ENCODE data around the gene ASCC2. TPM values are rescaled to one million over a fixed set of nuclear protein-coding genes. Genes with fewer than 3 reads are reported as not detected.

ASCC2 gene
- total and polyA plus RNA-seq, 4 donors, result 34.6 to 43.7 (median 38.7) TPM

GRCh38 chr22:29815580-29815979, 22.5 kb downstream of the ASCC2 start:
- TF ChIP-seq MAX (IDR thresholded peaks at IDR 0.05), result no peak
- no peak for TF ChIP-seq JUND (IDR thresholded peaks at IDR 0.05)
- Histone ChIP-seq H3K9me3 (ENCODE audit: control insufficient read depth in 4 of 4, low read length in 3 of 4) (no peaks in the 10 kb centered on the region), H3K27ac (ENCODE audit: low read depth in 1 of 2, low read length in 2 of 2) (peak overlapping the region; percentile 58 to 75), H3K4me3 (ENCODE audit: low read depth in 1 of 3, low read length in 3 of 3) (no peak overlapping the region), H3K27me3 (ENCODE audit: control insufficient read depth in 4 of 4, insufficient read depth in 4 of 4, low read length in 3 of 4) (no peaks in the 10 kb centered on the region), H3K9ac (ENCODE audit: low read depth in 1 of 2, low read length in 2 of 2) (no peak overlapping the region), H3K4me1 (ENCODE audit: control insufficient read depth in 4 of 4, insufficient read depth in 4 of 4, low read length in 3 of 4) (peaks cover 20 to 82% (median 80%) of the 10 kb centered on the region in 4 donors), H3K36me3 (ENCODE audit: control insufficient read depth in 4 of 4, insufficient read depth in 3 of 4, low read depth in 1 of 4, low read length in 3 of 4) (peaks cover 0 to 16% (median 10%) of the 10 kb centered on the region in 4 donors)
- WGBS, result 56% methylated on average over 4 of the region's 4 CpGs
- no peak for DNase-seq (ENCODE audit: low spot score)

- peak in 1 of 2 donors; percentile 38 for TF ChIP-seq HNF4A (conservative IDR thresholded peaks at IDR 0.05)
- no peak for TF ChIP-seq JUND (IDR thresholded peaks at IDR 0.05)
- no peak for TF ChIP-seq SP1 (IDR thresholded peaks at IDR 0.05)
- no peak for TF ChIP-seq GABPA (IDR thresholded peaks at IDR 0.05 in 1 of 2, conservative IDR thresholded peaks at IDR 0.05 in 1 of 2)
- peak; percentile 48 for TF ChIP-seq MAX (IDR thresholded peaks at IDR 0.05)
- TF ChIP-seq RXRA (IDR thresholded peaks at IDR 0.05), result peak in 1 of 2 donors; percentile 52
- H3K27me3 ChIP-seq (ENCODE audit: control insufficient read depth in 4 of 4, insufficient read depth in 4 of 4, low read length in 3 of 4), result no peaks in the 10 kb centered on the region
- no peak overlapping the region for H3K4me3 ChIP-seq (ENCODE audit: low read depth in 1 of 3, low read length in 3 of 3)
- 54% methylated on average over 5 of the region's 5 CpGs for WGBS
- H3K9me3 ChIP-seq (ENCODE audit: control insufficient read depth in 4 of 4, low read length in 3 of 4), result no peaks in the 10 kb centered on the region
- no peak overlapping the region for H3K9ac ChIP-seq (ENCODE audit: low read depth in 1 of 2, low read length in 2 of 2)
- DNase-seq (ENCODE audit: low spot score), result no peak
- peaks cover 0 to 16% (median 12%) of the 10 kb centered on the region in 4 donors for H3K36me3 ChIP-seq (ENCODE audit: control insufficient read depth in 4 of 4, insufficient read depth in 3 of 4, low read depth in 1 of 4, low read length in 3 of 4)
- peaks cover 21 to 89% (median 85%) of the 10 kb centered on the region in 4 donors for H3K4me1 ChIP-seq (ENCODE audit: control insufficient read depth in 4 of 4, insufficient read depth in 4 of 4, low read length in 3 of 4)
- H3K27ac ChIP-seq (ENCODE audit: low read depth in 1 of 2, low read length in 2 of 2), result peak overlapping the region; percentile 71 to 81
These were observed 24.1 kb downstream of the ASCC2 start for GRCh38 chr22:29814003-29814402.

GRCh38 chr22:29813563-29813962, 24.5 kb downstream of the ASCC2 start:
- WGBS, result 52% methylated on average over 3 of the region's 3 CpGs
- TF ChIP-seq JUND (IDR thresholded peaks at IDR 0.05) (peak in 1 of 2 donors; percentile 52), FOXA1 (IDR thresholded peaks at IDR 0.05) (no peak), MAX (IDR thresholded peaks at IDR 0.05) (no peak)
- Histone ChIP-seq H3K9ac (ENCODE audit: low read depth in 1 of 2, low read length in 2 of 2) (no peak overlapping the region), H3K27me3 (ENCODE audit: control insufficient read depth in 4 of 4, insufficient read depth in 4 of 4, low read length in 3 of 4) (no peaks in the 10 kb centered on the region), H3K27ac (ENCODE audit: low read depth in 1 of 2, low read length in 2 of 2) (peak overlapping the region; percentile 71 to 81), H3K9me3 (ENCODE audit: control insufficient read depth in 4 of 4, low read length in 3 of 4) (no peaks in the 10 kb centered on the region), H3K36me3 (ENCODE audit: control insufficient read depth in 4 of 4, insufficient read depth in 3 of 4, low read depth in 1 of 4, low read length in 3 of 4) (peaks cover 0 to 16% (median 12%) of the 10 kb centered on the region in 4 donors), H3K4me1 (ENCODE audit: control insufficient read depth in 4 of 4, insufficient read depth in 4 of 4, low read length in 3 of 4) (peaks cover 19 to 85% (median 81%) of the 10 kb centered on the region in 4 donors), H3K4me3 (ENCODE audit: low read depth in 1 of 3, low read length in 3 of 3) (peak overlapping the region in 1 of 3 donors; percentile 26)
- DNase-seq (ENCODE audit: low spot score), result no peak

GRCh38 chr22:29813126-29813525, 24.9 kb downstream of the ASCC2 start:
- peaks cover 19 to 80% (median 77%) of the 10 kb centered on the region in 4 donors for H3K4me1 ChIP-seq (ENCODE audit: control insufficient read depth in 4 of 4, insufficient read depth in 4 of 4, low read length in 3 of 4)
- no peak overlapping the region for H3K9ac ChIP-seq (ENCODE audit: low read depth in 1 of 2, low read length in 2 of 2)
- H3K9me3 ChIP-seq (ENCODE audit: control insufficient read depth in 4 of 4, low read length in 3 of 4), result no peaks in the 10 kb centered on the region
- no peak for DNase-seq (ENCODE audit: low spot score)
- peaks cover 3 to 19% (median 14%) of the 10 kb centered on the region in 4 donors for H3K36me3 ChIP-seq (ENCODE audit: control insufficient read depth in 4 of 4, insufficient read depth in 3 of 4, low read depth in 1 of 4, low read length in 3 of 4)
- WGBS, result 34% methylated on average over 8 of the region's 8 CpGs
- no peak overlapping the region for H3K4me3 ChIP-seq (ENCODE audit: low read depth in 1 of 3, low read length in 3 of 3)
- no peaks in the 10 kb centered on the region for H3K27me3 ChIP-seq (ENCODE audit: control insufficient read depth in 4 of 4, insufficient read depth in 4 of 4, low read length in 3 of 4)
- H3K27ac ChIP-seq (ENCODE audit: low read depth in 1 of 2, low read length in 2 of 2), result peak overlapping the region; percentile 71 to 81
- TF ChIP-seq JUND (IDR thresholded peaks at IDR 0.05) (peak in 1 of 2 donors; percentile 36), NR2F2 (IDR thresholded peaks at IDR 0.05) (peak; percentile 22), EGR1 (IDR thresholded peaks at IDR 0.05; ENCODE audit: low read depth in 2 of 2) (peak in 1 of 2 donors; percentile 60), GABPA (IDR thresholded peaks at IDR 0.05 in 1 of 2, conservative IDR thresholded peaks at IDR 0.05 in 1 of 2) (peak in 1 of 2 donors; percentile 28), HNF4A (conservative IDR thresholded peaks at IDR 0.05) (peak; percentile 42 to 57), YY1 (IDR thresholded peaks at IDR 0.05) (peak; percentile 60), TAF1 (conservative IDR thresholded peaks at IDR 0.05) (no peak), CTCF (IDR thresholded peaks at IDR 0.05; ENCODE audit: low read depth, low read length, missing input control) (no peak), FOXA1 (IDR thresholded peaks at IDR 0.05) (peak; percentile 63), REST (IDR thresholded peaks at IDR 0.05) (peak; percentile 25), MAX (IDR thresholded peaks at IDR 0.05) (peak; percentile 84), SP1 (IDR thresholded peaks at IDR 0.05) (peak; percentile 49), HNF4G (IDR thresholded peaks at IDR 0.05) (no peak), RXRA (IDR thresholded peaks at IDR 0.05) (peak; percentile 72 to 84), ATF3 (IDR thresholded peaks at IDR 0.05) (no peak)
